Body of pancreas (tissue), 4 donors: Measurements from ENCODE around the gene ZNF385D.

Experiments
- POLR2A ChIP-seq, 3 donors: fragments of 450-650 bp; IDR thresholded peaks; one replicate each; pipeline ENCODE4 v1.6.1; 2016; ENCODE audit warnings: antibody characterized with exemption in 3 of 3, mild to moderate bottlenecking in 2 of 3
- TF ChIP-seq, protein P1 (sequence below), 7 experiments: fragments of 450-650 bp in 4 of 7; fragments of 200-600 bp in 3 of 7; sonication (generic) in 3 of 7; IDR thresholded peaks; one replicate each; pipeline ENCODE4 v1.5.1; 2016 to 2019; ENCODE audit warnings: antibody characterized with exemption in 7 of 7

DNA sequence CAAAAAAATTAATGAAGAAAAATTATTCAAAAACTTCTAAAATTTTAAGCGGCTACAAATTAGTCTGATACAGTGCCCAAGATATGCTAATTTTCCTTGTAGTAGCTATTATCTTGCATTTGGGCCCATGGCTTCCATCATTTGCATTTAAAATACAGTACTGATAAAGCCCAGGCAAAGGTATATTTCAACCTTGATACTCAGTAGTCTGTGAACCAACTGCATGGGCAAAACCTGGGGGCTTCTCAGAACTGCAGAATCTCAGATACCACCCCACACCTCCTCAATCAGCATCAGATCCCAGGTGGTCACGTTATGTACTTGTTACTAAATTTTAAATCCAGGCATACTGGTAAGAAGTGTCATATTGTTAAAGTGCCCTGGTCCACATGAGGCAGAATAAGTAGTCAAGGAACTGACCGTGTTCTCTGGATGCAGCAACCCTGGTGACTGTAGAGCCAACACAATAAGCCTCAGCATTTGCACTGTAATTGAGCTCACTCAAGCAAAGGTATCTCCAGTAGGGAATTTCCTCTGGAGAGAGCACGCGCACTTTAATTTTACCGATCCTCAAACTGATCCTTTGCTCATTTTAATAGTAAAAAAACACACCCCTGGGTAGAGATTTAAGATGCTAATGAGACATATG lies 31.9 kb downstream of the ZNF385D start:
- TF ChIP-seq, protein P1, sequence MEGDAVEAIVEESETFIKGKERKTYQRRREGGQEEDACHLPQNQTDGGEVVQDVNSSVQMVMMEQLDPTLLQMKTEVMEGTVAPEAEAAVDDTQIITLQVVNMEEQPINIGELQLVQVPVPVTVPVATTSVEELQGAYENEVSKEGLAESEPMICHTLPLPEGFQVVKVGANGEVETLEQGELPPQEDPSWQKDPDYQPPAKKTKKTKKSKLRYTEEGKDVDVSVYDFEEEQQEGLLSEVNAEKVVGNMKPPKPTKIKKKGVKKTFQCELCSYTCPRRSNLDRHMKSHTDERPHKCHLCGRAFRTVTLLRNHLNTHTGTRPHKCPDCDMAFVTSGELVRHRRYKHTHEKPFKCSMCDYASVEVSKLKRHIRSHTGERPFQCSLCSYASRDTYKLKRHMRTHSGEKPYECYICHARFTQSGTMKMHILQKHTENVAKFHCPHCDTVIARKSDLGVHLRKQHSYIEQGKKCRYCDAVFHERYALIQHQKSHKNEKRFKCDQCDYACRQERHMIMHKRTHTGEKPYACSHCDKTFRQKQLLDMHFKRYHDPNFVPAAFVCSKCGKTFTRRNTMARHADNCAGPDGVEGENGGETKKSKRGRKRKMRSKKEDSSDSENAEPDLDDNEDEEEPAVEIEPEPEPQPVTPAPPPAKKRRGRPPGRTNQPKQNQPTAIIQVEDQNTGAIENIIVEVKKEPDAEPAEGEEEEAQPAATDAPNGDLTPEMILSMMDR (IDR thresholded peaks at IDR 0.05) = no peak
- no peak for TF ChIP-seq POLR2A (IDR thresholded peaks at IDR 0.05)
